Thoracic aorta (tissue), 2 donors: ENCODE results near the gene FRMD5. TPM values are rescaled to one million over a fixed set of nuclear protein-coding genes. Genes with fewer than 3 reads are reported as not detected.

ENCODE experiments used
- ATAC-seq: fragments of 150-250 bp; one replicate; pipeline ENCODE4 v1.8.0; 2017; ENCODE audit warnings: low read depth; ENCODE audit not compliant: insufficient number of reproducible peaks, low FRiP score
- DNase-seq: peaks from one replicate; pipeline ENCODE4 v3.0.0-alpha.2; 2020; ENCODE audit warnings: low spot score
- H3K27ac ChIP-seq, 2 donors: fragments of 200-600 bp; sonication (generic); 1 replicate in 1 of 2; 2 replicates in 1 of 2; pipeline ENCODE4 v1.5.1; 2016; ENCODE audit warnings: mild to moderate bottlenecking in 2 of 2, moderate library complexity in 2 of 2
- H3K27me3 ChIP-seq: fragments of 200-600 bp; sonication (generic); replicated peaks from 2 replicates; pipeline ENCODE4 v1.6.0; 2016; ENCODE audit warnings: mild to moderate bottlenecking; ENCODE audit not compliant: insufficient read depth
- H3K36me3 ChIP-seq: fragments of 200-600 bp; sonication (generic); one replicate; pipeline ENCODE4 v1.5.1; 2016
- H3K4me1 ChIP-seq, 2 donors: fragments of 200-600 bp; sonication (generic); 1 replicate in 1 of 2; 2 replicates in 1 of 2; pipeline versions ENCODE4 v1.5.1 to v1.6.0; 2016; ENCODE audit warnings: low read depth in 2 of 2, mild to moderate bottlenecking in 1 of 2; ENCODE audit not compliant: control insufficient read depth in 1 of 2
- H3K4me3 ChIP-seq: fragments of 200-600 bp; sonication (generic); 2 replicates; pipeline ENCODE4 v1.5.1; 2016; ENCODE audit warnings: mild to moderate bottlenecking
- H3K9me3 ChIP-seq: fragments of 200-600 bp; sonication (generic); 2 replicates; pipeline ENCODE4 v1.5.1; 2016
- total RNA-seq, 2 donors: library from RNA; depleted of rRNA; stranded (reverse); fragments of >200 nt; gene quantifications; one replicate each; pipeline versions ENCODE4 v1.1.0 to v1.2.3, GENCODE V29; 2016
- TF ChIP-seq, protein P1 (sequence below): fragments of 200-600 bp; sonication (generic); IDR thresholded peaks from one replicate; pipeline ENCODE4 v1.5.1; 2019; ENCODE audit warnings: antibody characterized with exemption

The FRMD5 gene
- total RNA-seq, 2 donors from 2014 or later, result 0.27 TPM; not detected in 1

DNA sequence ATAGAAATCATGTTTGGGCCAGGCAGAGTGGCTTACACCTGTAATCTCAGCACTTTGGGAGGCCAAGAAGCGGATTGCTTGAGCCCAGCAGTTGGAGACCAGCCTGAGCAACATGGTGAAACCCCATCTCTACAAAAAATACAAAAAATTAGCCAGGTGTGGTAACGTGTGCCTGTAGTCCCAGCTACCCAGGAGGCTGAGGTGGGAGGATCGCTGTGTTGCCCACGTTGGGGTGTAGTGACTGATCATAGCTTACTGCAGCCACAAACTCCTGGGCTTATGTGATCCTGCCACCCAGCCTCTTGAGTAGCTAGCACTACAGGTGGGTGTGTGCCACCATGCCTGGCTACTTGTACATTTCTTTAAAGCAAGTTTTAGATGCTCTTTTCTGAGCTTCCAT lies 254.0 kb downstream of the FRMD5 start:
- no peaks in the 10 kb centered on the region for H3K4me1 ChIP-seq
- ATAC-seq (no peak), DNase-seq (no peak)
- no peaks in the 10 kb centered on the region for H3K36me3 ChIP-seq
- H3K27me3 ChIP-seq, result no peaks in the 10 kb centered on the region
- TF ChIP-seq, protein P1, sequence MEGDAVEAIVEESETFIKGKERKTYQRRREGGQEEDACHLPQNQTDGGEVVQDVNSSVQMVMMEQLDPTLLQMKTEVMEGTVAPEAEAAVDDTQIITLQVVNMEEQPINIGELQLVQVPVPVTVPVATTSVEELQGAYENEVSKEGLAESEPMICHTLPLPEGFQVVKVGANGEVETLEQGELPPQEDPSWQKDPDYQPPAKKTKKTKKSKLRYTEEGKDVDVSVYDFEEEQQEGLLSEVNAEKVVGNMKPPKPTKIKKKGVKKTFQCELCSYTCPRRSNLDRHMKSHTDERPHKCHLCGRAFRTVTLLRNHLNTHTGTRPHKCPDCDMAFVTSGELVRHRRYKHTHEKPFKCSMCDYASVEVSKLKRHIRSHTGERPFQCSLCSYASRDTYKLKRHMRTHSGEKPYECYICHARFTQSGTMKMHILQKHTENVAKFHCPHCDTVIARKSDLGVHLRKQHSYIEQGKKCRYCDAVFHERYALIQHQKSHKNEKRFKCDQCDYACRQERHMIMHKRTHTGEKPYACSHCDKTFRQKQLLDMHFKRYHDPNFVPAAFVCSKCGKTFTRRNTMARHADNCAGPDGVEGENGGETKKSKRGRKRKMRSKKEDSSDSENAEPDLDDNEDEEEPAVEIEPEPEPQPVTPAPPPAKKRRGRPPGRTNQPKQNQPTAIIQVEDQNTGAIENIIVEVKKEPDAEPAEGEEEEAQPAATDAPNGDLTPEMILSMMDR, result no peak
- H3K9me3 ChIP-seq, result no peaks in the 10 kb centered on the region
- H3K27ac ChIP-seq, result no peak overlapping the region
- H3K4me3 ChIP-seq, result no peak overlapping the region

DNA sequence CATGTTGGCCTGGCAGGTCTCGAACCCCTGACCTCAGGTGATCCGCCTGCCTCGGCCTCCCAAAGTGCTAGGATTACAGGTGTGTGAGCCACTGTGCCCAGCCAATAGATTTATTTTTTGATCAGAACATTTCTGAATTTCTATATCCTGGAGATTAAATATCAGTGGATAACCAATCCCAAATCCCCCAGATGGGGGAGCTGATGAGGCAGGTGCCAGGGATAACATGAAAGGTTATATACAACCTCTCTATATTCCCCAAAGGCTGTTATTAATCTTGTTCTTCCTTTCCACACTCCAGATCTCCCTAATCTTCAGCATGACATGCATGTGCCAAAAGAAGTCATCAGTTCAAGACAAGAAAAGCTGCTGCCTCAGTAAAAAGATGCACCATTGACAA lies 256.0 kb downstream of the FRMD5 start:
- DNase-seq, result no peak
- no peaks in the 10 kb centered on the region for H3K4me1 ChIP-seq
- no peak overlapping the region for H3K4me3 ChIP-seq
- TF ChIP-seq, protein P1, result no peak
- ATAC-seq, result no peak
- no peaks in the 10 kb centered on the region for H3K36me3 ChIP-seq
- no peaks in the 10 kb centered on the region for H3K9me3 ChIP-seq
- no peaks in the 10 kb centered on the region for H3K27me3 ChIP-seq
- no peak overlapping the region for H3K27ac ChIP-seq

DNA sequence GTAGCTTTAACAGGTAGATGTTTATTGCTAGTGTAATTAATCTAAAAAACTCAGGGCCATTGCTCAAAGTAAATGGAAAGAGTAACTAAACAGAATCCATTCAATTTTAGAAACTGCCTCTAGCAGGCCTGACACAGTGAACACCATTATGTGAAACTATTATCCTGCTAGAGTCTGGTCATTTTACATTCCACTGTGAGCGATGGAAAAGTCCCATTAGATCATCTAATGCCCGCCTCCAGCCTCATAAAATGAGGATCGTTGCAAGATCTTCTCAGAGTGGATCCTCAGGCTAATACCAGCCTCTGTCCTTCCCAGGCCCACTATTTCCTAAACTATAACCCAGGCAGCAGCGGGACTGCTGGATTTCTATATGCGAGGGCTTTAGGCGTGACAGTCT lies 260.6 kb downstream of the FRMD5 start:
- no peak overlapping the region for H3K4me3 ChIP-seq
- H3K27ac ChIP-seq, result no peak overlapping the region
- ATAC-seq (no peak), DNase-seq (no peak)
- no peaks in the 10 kb centered on the region for H3K9me3 ChIP-seq
- TF ChIP-seq, protein P1, result no peak
- no peaks in the 10 kb centered on the region for H3K4me1 ChIP-seq
- H3K27me3 ChIP-seq, result no peaks in the 10 kb centered on the region
- no peaks in the 10 kb centered on the region for H3K36me3 ChIP-seq

DNA sequence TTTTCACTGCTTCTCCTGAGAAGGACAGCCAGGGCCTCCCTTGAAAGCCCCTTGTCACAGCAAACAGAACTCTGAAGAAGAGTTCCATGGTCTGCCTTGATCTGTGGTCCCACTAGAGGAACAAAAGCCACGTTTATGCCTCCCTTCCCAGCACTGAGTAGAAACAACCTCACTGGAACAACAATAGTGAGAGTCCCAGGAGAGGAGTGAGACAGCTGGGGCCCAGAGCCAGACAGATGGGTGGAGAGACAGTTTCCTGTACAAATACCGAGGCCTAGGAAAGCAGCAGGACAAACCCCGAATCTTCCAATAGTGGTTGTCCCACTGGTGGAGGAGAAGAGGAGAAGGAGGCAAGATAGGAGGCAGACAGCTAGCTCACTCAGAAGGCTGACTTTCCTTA lies 262.2 kb downstream of the FRMD5 start:
- Histone ChIP-seq H3K27me3 (no peaks in the 10 kb centered on the region), H3K27ac (no peak overlapping the region), H3K9me3 (no peaks in the 10 kb centered on the region), H3K36me3 (no peaks in the 10 kb centered on the region), H3K4me1 (no peaks in the 10 kb centered on the region), H3K4me3 (no peak overlapping the region)
- ATAC-seq, result no peak
- TF ChIP-seq, protein P1, result no peak
- no peak for DNase-seq

DNA sequence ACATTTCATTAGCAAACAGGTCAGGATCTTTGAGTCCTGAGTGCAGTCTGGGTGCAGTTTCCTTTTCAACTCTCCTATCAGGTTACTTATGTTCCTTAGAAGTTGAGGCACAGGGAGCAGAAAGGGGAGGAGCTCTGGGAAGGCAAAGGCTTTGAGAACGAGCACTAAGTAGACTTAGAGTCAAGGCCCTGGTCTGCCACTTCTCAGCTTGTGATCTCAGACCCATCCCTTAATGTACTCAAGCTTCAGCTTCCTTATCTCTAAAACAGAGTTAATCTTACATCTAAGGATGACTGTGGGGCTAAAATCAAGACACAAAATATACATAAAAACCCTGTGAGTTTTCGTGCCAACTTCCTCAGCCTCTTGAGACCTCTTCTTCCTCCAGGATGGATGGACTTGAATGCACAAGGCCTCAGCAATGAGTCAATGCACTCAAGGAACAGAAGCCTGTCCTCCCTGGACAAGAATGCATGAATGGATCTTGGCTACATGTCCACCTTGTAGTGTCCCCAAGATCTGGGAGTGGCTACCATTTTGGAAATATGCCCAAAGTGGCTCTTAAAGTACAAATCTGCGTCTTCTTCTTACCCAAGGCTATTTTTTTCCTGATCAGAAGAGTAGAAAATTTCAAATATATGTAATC lies 263.2 kb downstream of the FRMD5 start:
- no peak overlapping the region for H3K4me3 ChIP-seq
- H3K4me1 ChIP-seq, result no peaks in the 10 kb centered on the region
- H3K27me3 ChIP-seq, result no peaks in the 10 kb centered on the region
- H3K27ac ChIP-seq, result no peak overlapping the region
- no peaks in the 10 kb centered on the region for H3K9me3 ChIP-seq
- ATAC-seq, result no peak
- TF ChIP-seq, protein P1, result no peak
- H3K36me3 ChIP-seq, result no peaks in the 10 kb centered on the region
- DNase-seq, result no peak
